Loucy (cell line): ENCODE results near the gene KCNJ13.

Experiments
- H2AFZ ChIP-seq: fragments of 200-600 bp; sonication (generic); 2 replicates; pipeline ENCODE4 v1.6.0; 2016; ENCODE audit warnings: antibody characterized with exemption, mild to moderate bottlenecking, low read length, moderate library complexity
- H3F3A ChIP-seq: fragments of 200-600 bp; 2 replicates; pipeline ENCODE4 v1.6.0; 2016; ENCODE audit warnings: antibody characterized with exemption, low read depth, mild to moderate bottlenecking
- H3K27me3 ChIP-seq: fragments of 200-600 bp; sonication (generic); 2 replicates; pipeline ENCODE4 v1.6.1; 2014; ENCODE audit warnings: low read length, mild to moderate bottlenecking; ENCODE audit not compliant: insufficient read depth, poor library complexity, severe bottlenecking
- H3K36me3 ChIP-seq: fragments of 200-600 bp; sonication (generic); 2 replicates; pipeline ENCODE4 v1.6.1; 2016; ENCODE audit warnings: low read length; ENCODE audit not compliant: insufficient read depth
- H3K4me1 ChIP-seq: fragments of 200-600 bp; sonication (generic); 2 replicates; pipeline ENCODE4 v1.5.1; 2014; ENCODE audit warnings: low read length, mild to moderate bottlenecking; ENCODE audit not compliant: insufficient read depth, poor library complexity, severe bottlenecking
- H3K4me2 ChIP-seq: fragments of 200-600 bp; sonication (generic); 2 replicates; pipeline ENCODE4 v1.6.0; 2014; ENCODE audit warnings: antibody characterized with exemption, low read length, low read depth, mild to moderate bottlenecking; ENCODE audit not compliant: poor library complexity, severe bottlenecking
- H3K4me3 ChIP-seq: fragments of 200-600 bp; sonication (generic); 2 replicates; pipeline ENCODE4 v1.5.1; 2014; ENCODE audit warnings: low read length, mild to moderate bottlenecking, mixed read lengths; ENCODE audit not compliant: poor library complexity, severe bottlenecking
- H3K79me2 ChIP-seq: fragments of 200-600 bp; sonication (generic); 2 replicates; pipeline ENCODE4 v1.6.1; 2014; ENCODE audit warnings: low read length; ENCODE audit not compliant: insufficient read depth
- H3K9ac ChIP-seq: fragments of 200-600 bp; sonication (generic); 2 replicates; pipeline ENCODE4 v1.6.0; 2014; ENCODE audit warnings: mild to moderate bottlenecking, low read depth, low read length, moderate library complexity; ENCODE audit not compliant: poor library complexity, severe bottlenecking
- H3K9me2 ChIP-seq: fragments of 200-600 bp; sonication (generic); replicated peaks from 2 replicates; pipeline ENCODE4 v1.6.1; 2016; ENCODE audit warnings: low read depth, low read length, mixed read lengths
- H3K9me3 ChIP-seq: fragments of 200-600 bp; sonication (generic); 2 replicates; pipeline ENCODE4 v1.6.1; 2014; ENCODE audit warnings: mild to moderate bottlenecking, antibody characterized with exemption, low read length, low read depth; ENCODE audit not compliant: insufficient read depth
- H4K20me1 ChIP-seq: fragments of 200-600 bp; sonication (generic); 2 replicates; pipeline ENCODE4 v1.6.0; 2014; ENCODE audit warnings: antibody characterized with exemption, low read length, mild to moderate bottlenecking; ENCODE audit not compliant: insufficient read depth, poor library complexity, severe bottlenecking
- EZH2phosphoT487 ChIP-seq: fragments of 200-600 bp; IDR thresholded peaks from 2 replicates; pipeline ENCODE4 v1.6.1; 2018; ENCODE audit warnings: antibody characterized with exemption, mild to moderate bottlenecking, moderate library complexity, borderline replicate concordance
- TF ChIP-seq, protein P1 (sequence below): fragments of 200-600 bp; sonication (generic); conservative IDR thresholded peaks from 2 replicates; pipeline ENCODE4 v1.5.1; 2014; ENCODE audit warnings: mild to moderate bottlenecking, antibody characterized with exemption, low read length

Gene KCNJ13

DNA sequence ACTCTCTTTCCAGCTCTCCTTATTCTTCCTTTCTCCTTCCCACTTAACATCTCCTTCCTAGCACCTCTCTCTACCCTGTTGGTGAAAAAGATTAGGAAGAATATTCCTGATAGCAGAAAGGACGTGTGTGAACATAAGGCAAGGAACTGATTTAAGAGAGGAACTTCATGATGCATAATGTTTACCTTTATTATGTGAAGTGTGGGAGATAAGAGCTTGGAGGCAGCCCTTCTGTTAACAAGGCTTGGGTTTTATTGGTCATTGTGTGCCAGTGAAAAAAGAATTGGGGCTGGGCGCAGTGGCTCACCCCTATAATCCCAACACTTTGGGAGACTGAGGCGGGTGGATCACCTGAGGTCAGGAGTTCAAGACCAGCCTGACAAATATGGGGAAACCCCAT, 34.4 kb downstream of the KCNJ13 start:
- Histone ChIP-seq H3K4me3 (no peak overlapping the region), H3K36me3 (peaks cover 18% of the 10 kb centered on the region; the same call in 1 of the 2 replicates), H3K4me1 (no peaks in the 10 kb centered on the region), H3K9me3 (no peaks in the 10 kb centered on the region), H3K9me2 (no peaks in the 10 kb centered on the region), H2AFZ (no peak overlapping the region), H3K4me2 (no peak overlapping the region), H3K27me3 (no peaks in the 10 kb centered on the region), H4K20me1 (no peaks in the 10 kb centered on the region), H3K79me2 (no peaks in the 10 kb centered on the region), H3F3A (no peaks in the 10 kb centered on the region), H3K9ac (no peak overlapping the region)
- TF ChIP-seq, protein P1, sequence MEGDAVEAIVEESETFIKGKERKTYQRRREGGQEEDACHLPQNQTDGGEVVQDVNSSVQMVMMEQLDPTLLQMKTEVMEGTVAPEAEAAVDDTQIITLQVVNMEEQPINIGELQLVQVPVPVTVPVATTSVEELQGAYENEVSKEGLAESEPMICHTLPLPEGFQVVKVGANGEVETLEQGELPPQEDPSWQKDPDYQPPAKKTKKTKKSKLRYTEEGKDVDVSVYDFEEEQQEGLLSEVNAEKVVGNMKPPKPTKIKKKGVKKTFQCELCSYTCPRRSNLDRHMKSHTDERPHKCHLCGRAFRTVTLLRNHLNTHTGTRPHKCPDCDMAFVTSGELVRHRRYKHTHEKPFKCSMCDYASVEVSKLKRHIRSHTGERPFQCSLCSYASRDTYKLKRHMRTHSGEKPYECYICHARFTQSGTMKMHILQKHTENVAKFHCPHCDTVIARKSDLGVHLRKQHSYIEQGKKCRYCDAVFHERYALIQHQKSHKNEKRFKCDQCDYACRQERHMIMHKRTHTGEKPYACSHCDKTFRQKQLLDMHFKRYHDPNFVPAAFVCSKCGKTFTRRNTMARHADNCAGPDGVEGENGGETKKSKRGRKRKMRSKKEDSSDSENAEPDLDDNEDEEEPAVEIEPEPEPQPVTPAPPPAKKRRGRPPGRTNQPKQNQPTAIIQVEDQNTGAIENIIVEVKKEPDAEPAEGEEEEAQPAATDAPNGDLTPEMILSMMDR = no peak
- no peak for TF ChIP-seq EZH2phosphoT487

- Histone ChIP-seq H3K4me2 (no peak overlapping the region), H3K9me2 (no peaks in the 10 kb centered on the region), H3F3A (no peaks in the 10 kb centered on the region), H3K79me2 (no peaks in the 10 kb centered on the region), H3K9me3 (no peaks in the 10 kb centered on the region), H3K4me3 (no peak overlapping the region), H3K9ac (no peak overlapping the region), H3K36me3 (peaks cover 22% of the 10 kb centered on the region; the same call in 1 of the 2 replicates), H3K4me1 (no peaks in the 10 kb centered on the region), H4K20me1 (no peaks in the 10 kb centered on the region), H2AFZ (no peak overlapping the region), H3K27me3 (no peaks in the 10 kb centered on the region)
- no peak for TF ChIP-seq EZH2phosphoT487
- TF ChIP-seq, protein P1 = no peak
These were observed 35.1 kb downstream of the KCNJ13 start for GRCh38 chr2:232741294-232741693.

GRCh38 chr2:232731470-232731869, 44.9 kb downstream of the KCNJ13 start:
- Histone ChIP-seq H3K4me1 (no peaks in the 10 kb centered on the region), H3K4me2 (no peak overlapping the region), H3K36me3 (peaks cover 52% of the 10 kb centered on the region), H3K9ac (no peak overlapping the region), H3K27me3 (no peaks in the 10 kb centered on the region), H3F3A (no peaks in the 10 kb centered on the region; the same call in 1 of the 2 replicates), H3K9me2 (no peaks in the 10 kb centered on the region), H3K4me3 (no peak overlapping the region), H4K20me1 (no peaks in the 10 kb centered on the region), H2AFZ (no peak overlapping the region), H3K9me3 (no peaks in the 10 kb centered on the region), H3K79me2 (peaks cover 12% of the 10 kb centered on the region)
- TF ChIP-seq, protein P1 = no peak
- TF ChIP-seq EZH2phosphoT487 = no peak
